Sigmoid colon (tissue), 7 donors: ENCODE data around the gene MYOF. TPM values are rescaled to one million over a fixed set of nuclear protein-coding genes. Genes with fewer than 3 reads are reported as not detected.
"Not testable (repeated sequence)": the region's sequence is repeated elsewhere in the genome, so short reads cannot be mapped to it uniquely, and the experiment has no call there.

Experiments used
- DNase-seq: peaks from one replicate; pipeline ENCODE4 v3.0.0-alpha.2; 2019
- H3K27ac ChIP-seq, 4 donors: fragments of 200-600 bp; sonication (generic); one replicate each; pipeline ENCODE4 v1.5.1; 2016 to 2019; ENCODE audit warnings: mild to moderate bottlenecking in 1 of 4
- H3K27me3 ChIP-seq, 3 donors: fragments of 200-600 bp; sonication (generic); one replicate each; pipeline ENCODE4 v1.5.1; 2019; ENCODE audit warnings: mild to moderate bottlenecking in 1 of 3
- H3K36me3 ChIP-seq, 4 donors: fragments of 200-600 bp; sonication (generic); one replicate each; pipeline ENCODE4 v1.5.1; 2016 to 2019
- H3K4me1 ChIP-seq, 4 donors: fragments of 200-600 bp; sonication (generic); one replicate each; pipeline ENCODE4 v1.5.1; 2017 to 2019
- H3K4me3 ChIP-seq, 4 donors: fragments of 200-600 bp; sonication (generic); one replicate each; pipeline ENCODE4 v1.5.1; 2017 to 2019; ENCODE audit warnings: mild to moderate bottlenecking in 2 of 4, moderate library complexity in 1 of 4
- H3K9me3 ChIP-seq, 4 donors: fragments of 200-600 bp in 3 of 4; sonication (generic) in 3 of 4; one replicate each; pipeline versions ENCODE4 v1.5.1 to v1.6.1; 2013 to 2019
- CTCF ChIP-seq, 4 experiments: fragments of 450-650 bp in 3 of 4; fragments of 200-600 bp in 1 of 4; IDR thresholded peaks; one replicate each; pipeline ENCODE4 v1.5.1; 2016 to 2019; ENCODE audit warnings: antibody characterized with exemption in 4 of 4, mild to moderate bottlenecking in 3 of 4, moderate library complexity in 2 of 4
- EP300 ChIP-seq, 4 donors: sonication (generic); formaldehyde crosslinking; IDR thresholded peaks; one replicate each; pipeline ENCODE4 v1.6.1; 2017; ENCODE audit warnings: antibody characterized with exemption in 4 of 4
- POLR2A ChIP-seq, 2 donors: fragments of 450-650 bp; IDR thresholded peaks; one replicate each; pipeline ENCODE4 v1.6.1; 2016; ENCODE audit warnings: antibody characterized with exemption in 2 of 2, mild to moderate bottlenecking in 2 of 2, moderate library complexity in 2 of 2
- POLR2AphosphoS5 ChIP-seq, 4 donors: sonication (generic); formaldehyde crosslinking; IDR thresholded peaks; one replicate each; pipeline ENCODE4 v1.6.1; 2017; ENCODE audit warnings: antibody characterized with exemption in 4 of 4
- WGBS, 2 donors: extraction: QIAGEN DNeasy Blood & Tissue Kit; methylation state at CpG; one replicate each; pipeline ENCODE4 v1.1.7; 2013; 5-methylcytosine and 5-hydroxymethylcytosine counted together
- intact Hi-C: fragments of 100-400 bp; cut with DNase I; formaldehyde crosslinking; loops from one replicate; pipeline ENCODE4 v1.15.1; 2023
- polyA plus RNA-seq, 3 donors: library from polyadenylated mRNA; stranded (reverse); fragments of 200-250 nt; gene quantifications; one replicate each; pipeline ENCODE4 v1.2.3, GENCODE V29; 2013
- total RNA-seq, 4 donors: library from RNA; depleted of rRNA; stranded (reverse); fragments of >200 nt; gene quantifications; one replicate each; pipeline ENCODE4 v1.1.0, GENCODE V29; 2016
- donor health status: healthy with polysubstance abuse.
- donor health status: Bipolar disorder and iron deficiency.
- donor health status: healthy.

MYOF gene
- total and polyA plus RNA-seq, 7 donors, result 12.6 to 83.4 (median 36.3) TPM

GRCh38 chr10:93422118-93422517 lies 60.0 kb downstream of the MYOF start:
- WGBS, 2 donors, result 35 to 63% methylated on average over 4 of the region's 4 CpGs
- Histone ChIP-seq H3K27ac (peak overlapping the region; percentile 60 to 75 (median 66)), H3K27me3 (no peaks in the 10 kb centered on the region), H3K4me3 (no peak overlapping the region), H3K36me3 (peaks cover 5 to 34% (median 17%) of the 10 kb centered on the region in 4 donors), H3K4me1 (peaks cover 0 to 42% (median 36%) of the 10 kb centered on the region in 4 donors), H3K9me3 (no peaks in the 10 kb centered on the region)
- intact Hi-C loops, result no loop called here
- no peak for DNase-seq
- no peak for TF ChIP-seq EP300 (IDR thresholded peaks at IDR 0.05)
- TF ChIP-seq CTCF (IDR thresholded peaks at IDR 0.05), result no peak
- TF ChIP-seq POLR2AphosphoS5 (IDR thresholded peaks at IDR 0.05), result no peak
- TF ChIP-seq POLR2A (IDR thresholded peaks at IDR 0.05), result no peak

- DNase-seq, result no peak
- H3K4me1 ChIP-seq, result peaks cover 0 to 39% (median 33%) of the 10 kb centered on the region in 4 donors
- peak overlapping the region; percentile 60 to 75 (median 66) for H3K27ac ChIP-seq
- H3K27me3 ChIP-seq, result no peaks in the 10 kb centered on the region
- no peaks in the 10 kb centered on the region for H3K9me3 ChIP-seq
- intact Hi-C loops, result no loop called here
- no peak for TF ChIP-seq CTCF (IDR thresholded peaks at IDR 0.05)
- TF ChIP-seq POLR2A (IDR thresholded peaks at IDR 0.05), result no peak
- 80 to 82% methylated on average over 6 of the region's 6 CpGs for WGBS, 2 donors
- H3K36me3 ChIP-seq, result peaks cover 5 to 38% (median 17%) of the 10 kb centered on the region in 4 donors
- H3K4me3 ChIP-seq, result no peak overlapping the region
Observed at GRCh38 chr10:93420944-93421825, 60.9 kb downstream of the MYOF start.

GRCh38 chr10:93420091-93420490 lies 62.0 kb downstream of the MYOF start:
- H3K27me3 ChIP-seq, result no peaks in the 10 kb centered on the region
- no peaks in the 10 kb centered on the region for H3K9me3 ChIP-seq
- H3K4me3 ChIP-seq, result no peak overlapping the region
- no peak for DNase-seq
- WGBS, 2 donors, result 64 to 81% methylated on average over 5 of the region's 5 CpGs
- H3K4me1 ChIP-seq, result peaks cover 0 to 39% (median 33%) of the 10 kb centered on the region in 4 donors
- TF ChIP-seq EP300 (IDR thresholded peaks at IDR 0.05) (no peak), POLR2AphosphoS5 (IDR thresholded peaks at IDR 0.05) (peak in 3 of 4 donors; percentile 5 to 17 (median 12))
- H3K36me3 ChIP-seq, result peaks cover 0 to 28% (median 9%) of the 10 kb centered on the region in 4 donors
- H3K27ac ChIP-seq, result peak overlapping the region; percentile 60 to 75 (median 66)
- intact Hi-C loops, result no loop called here

- H3K4me3 ChIP-seq, H3K27me3 ChIP-seq, intact Hi-C loops, H3K9me3 ChIP-seq, DNase-seq: not testable (repeated sequence)
- H3K36me3 ChIP-seq, result peaks cover 0 to 20% (median 3%) of the 10 kb centered on the region in 4 donors
- peaks cover 0 to 39% (median 33%) of the 10 kb centered on the region in 4 donors for H3K4me1 ChIP-seq
- peak overlapping the region in 3 of 4 donors; percentile 5 to 70 (median 13) for H3K27ac ChIP-seq
- 92 to 95% methylated on average over 8 of the region's 8 CpGs for WGBS, 2 donors
Observed at GRCh38 chr10:93419016-93419415, 63.1 kb downstream of the MYOF start.

GRCh38 chr10:93417921-93418320 lies 64.2 kb downstream of the MYOF start:
- Histone ChIP-seq H3K27me3 (no peaks in the 10 kb centered on the region), H3K36me3 (peaks cover 0 to 12% (median 2%) of the 10 kb centered on the region in 4 donors), H3K9me3 (no peaks in the 10 kb centered on the region), H3K4me3 (no peak overlapping the region), H3K4me1 (peaks cover 0 to 39% (median 34%) of the 10 kb centered on the region in 4 donors), H3K27ac (no peak overlapping the region)
- 42 to 72% methylated on average over 3 of the region's 3 CpGs for WGBS, 2 donors
- TF ChIP-seq POLR2AphosphoS5 (IDR thresholded peaks at IDR 0.05) (no peak), EP300 (IDR thresholded peaks at IDR 0.05) (no peak), CTCF (IDR thresholded peaks at IDR 0.05) (no peak), POLR2A (IDR thresholded peaks at IDR 0.05) (no peak)
- intact Hi-C loops, result no loop called here
- no peak for DNase-seq
